ENCODE measurements around the gene PARP9.
"Not testable (repeated sequence)": the region's sequence is repeated elsewhere in the genome, so short reads cannot be mapped to it uniquely, and the experiment has no call there.

The PARP9 gene

DNA sequence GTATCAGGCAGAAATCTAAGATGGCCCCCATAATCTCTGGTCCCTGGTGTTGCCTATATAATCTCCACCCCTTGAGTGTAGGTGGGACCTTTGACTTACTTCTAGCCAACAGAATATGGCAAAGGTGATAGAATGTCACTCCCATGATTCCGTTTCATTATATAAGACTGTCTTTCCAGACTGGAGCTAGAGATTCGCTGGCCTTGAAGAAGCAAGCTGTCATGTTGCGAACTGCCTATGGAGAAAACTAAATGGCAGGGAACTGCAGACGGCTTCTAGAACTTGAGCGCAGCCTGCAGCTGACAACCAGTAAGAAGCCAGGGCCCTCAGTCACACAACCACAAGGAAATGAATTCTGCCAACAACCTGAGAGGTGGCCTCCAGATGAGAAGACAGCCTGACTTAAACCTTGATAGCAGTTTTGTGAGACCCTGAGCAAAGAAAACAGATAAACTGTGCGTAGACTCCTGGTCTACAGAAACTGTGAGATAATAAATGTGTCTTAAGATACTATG lies 47.2 kb downstream of the PARP9 start:
- no peak for DNase-seq

GRCh38 chr3:122515870-122516269 lies 48.2 kb downstream of the PARP9 start:
- DNase-seq: no peak

DNA sequence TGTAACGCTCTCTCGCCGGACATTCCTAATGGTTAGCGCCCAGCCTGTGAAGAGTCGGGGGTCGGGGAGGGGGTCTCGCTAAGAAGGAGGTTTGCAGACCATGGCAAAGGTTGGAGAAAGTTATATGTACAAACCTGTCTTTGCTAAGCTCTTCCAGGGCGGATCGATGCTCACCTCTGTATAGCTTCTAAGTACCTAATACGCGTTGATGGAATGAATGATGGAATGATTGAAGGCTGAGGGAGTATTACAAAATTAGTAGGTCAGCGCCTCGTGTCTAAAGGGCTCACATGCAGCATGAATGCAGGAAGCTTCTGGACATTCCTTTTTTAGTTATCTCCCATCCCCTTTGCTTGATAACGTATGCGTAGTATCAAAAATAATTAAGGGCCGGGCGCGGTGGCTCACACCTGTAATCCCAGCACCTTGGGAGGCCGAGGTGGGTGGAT lies 49.1 kb downstream of the PARP9 start:
- DNase-seq: no peak

DNA sequence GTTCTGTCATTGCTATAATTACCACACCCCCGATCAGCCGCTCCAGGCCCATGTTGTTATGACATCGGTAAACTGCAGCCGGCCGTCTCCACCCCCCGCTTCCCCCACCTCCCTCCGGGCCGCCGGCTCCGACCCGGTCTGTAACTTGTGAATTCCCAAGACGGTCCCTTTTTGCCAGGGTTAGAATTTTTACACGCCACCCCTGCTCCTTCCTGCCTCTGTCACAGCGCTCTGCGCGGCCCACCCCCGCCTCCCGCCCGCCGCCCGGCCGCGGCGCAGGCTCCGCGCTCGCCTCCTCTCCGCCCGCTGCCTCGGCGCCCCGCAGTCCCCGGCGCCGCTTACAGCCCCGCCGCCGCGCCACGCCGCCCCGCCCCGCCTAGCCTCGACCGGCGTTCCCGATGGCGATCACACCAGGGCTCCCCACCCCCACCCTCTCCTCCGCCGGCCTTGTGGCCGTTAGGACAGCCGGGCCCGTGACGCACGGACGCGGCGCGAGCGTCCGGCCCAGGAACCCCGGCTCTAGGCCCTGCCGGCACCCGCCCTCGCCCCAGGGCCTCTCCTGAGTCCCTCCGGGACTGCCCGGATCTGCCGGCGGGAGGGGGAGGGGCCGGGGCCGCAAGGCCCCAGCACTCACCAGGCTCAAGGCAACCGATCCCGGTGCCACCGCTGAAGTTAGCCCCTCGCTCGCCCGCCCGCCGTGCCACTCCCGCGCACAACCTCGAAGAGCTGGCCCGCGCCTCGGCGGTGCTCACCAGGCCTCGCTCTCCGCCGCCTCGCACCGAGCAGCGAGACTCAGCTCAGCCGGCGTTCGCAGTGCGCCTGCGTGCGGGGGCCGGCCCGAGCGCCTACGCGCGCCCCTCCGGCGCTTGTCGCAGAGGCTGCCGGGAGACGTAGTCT lies 49.7 kb downstream of the PARP9 start, which contains the start of gene KPNA1:
TSS of gene KPNA1 (minus strand) at position 817 of the 897 bp plus-strand sequence. CDS start 18,374 bp downstream, outside the sequence.
- peak; percentile 80 for DNase-seq

- no peak for DNase-seq
Observed at GRCh38 chr3:122513386-122514122, 50.5 kb downstream of the PARP9 start.

GRCh38 chr3:122512284-122512683 lies 51.8 kb downstream of the PARP9 start:
- DNase-seq: no peak

DNA sequence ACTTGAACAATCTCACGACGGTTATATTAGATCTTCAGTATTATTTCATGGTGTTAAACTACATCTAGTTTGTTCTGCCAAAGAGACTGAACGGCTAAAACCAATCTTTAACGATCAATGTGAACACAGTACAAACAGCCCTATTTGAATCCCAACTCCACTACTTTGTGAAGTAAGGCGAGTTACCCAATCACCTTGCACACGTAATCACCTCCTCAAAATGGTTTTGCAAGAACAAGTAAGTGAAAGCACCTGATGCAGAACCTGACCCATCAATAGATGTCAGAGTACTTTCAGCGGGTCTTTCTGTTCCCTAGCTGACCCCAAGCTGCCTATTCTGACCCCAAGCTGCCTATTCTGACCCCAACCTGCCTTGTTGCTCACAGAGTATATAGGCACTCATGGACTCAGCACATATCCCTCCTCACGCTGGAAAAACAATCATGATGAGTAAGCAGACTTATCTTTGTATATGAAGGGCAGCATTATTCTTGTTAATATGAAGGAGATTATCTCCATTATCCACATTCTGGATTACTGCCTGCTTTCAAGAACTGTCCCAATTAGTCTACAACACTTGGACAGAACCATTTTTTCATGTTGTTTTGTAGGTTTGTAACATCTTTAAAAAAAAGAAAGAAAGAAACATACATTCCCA lies 53.1 kb downstream of the PARP9 start:
- DNase-seq: no peak

DNA sequence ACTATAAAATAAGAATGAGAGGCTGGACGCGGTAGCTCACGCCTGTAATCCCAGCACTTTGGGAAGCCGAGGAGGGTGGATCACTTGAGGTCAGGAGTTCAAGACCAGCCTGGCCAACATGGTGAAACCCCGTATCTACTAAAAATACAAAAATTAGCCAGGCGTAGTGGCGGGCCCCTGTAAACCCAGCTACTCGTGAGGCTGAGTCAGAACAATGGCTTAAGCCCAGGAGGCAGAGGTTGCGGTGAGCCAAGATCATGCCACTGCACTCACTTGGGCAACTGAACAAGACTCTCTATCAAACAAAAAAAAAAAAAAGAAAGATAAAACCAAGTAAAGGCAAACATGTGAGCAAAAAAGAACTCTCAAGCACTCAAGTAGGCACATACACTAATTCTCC lies 55.2 kb downstream of the PARP9 start:
- not testable (repeated sequence) for DNase-seq

GRCh38 chr3:122508135-122508914 lies 55.8 kb downstream of the PARP9 start:
- no peak for DNase-seq

GRCh38 chr3:122506450-122506849 lies 57.6 kb downstream of the PARP9 start:
- DNase-seq: no peak

DNA sequence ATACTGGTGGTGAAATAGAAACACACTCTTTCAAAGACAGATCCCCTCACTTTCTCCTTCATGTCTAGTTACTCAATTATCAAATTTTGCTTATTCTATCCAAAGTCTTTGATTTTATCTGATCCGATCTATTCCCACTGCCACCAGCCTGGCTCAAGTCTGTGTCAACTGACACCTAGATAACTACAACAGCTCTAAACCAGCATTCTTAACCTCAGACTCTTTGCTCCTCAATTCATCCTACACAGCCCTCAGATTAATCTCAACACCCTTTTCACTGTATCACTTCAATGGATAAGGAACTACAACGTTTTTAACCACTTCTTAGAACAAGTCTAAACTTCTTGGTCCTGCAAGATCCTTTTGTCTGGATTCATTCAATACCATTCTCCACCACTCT lies 58.4 kb downstream of the PARP9 start:
- DNase-seq: no peak

DNA sequence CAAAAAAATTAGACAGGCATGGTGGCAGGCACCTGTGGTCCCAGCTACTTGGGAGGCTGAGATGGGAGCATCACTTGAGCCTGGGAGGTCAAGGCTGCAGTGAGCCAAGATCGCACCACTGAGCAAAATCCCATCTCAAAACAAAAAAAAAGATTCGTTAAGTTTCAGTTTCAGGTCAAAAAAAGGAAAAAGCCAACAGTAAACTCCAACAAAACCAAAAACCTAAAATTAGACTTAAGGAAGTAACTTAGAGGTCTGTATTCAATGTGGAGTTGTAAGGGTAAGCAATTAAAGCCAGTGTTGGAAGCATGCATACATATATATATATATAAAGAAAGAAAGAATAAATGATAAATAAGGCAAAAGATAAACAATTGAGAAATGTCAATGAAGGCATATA lies 61.2 kb downstream of the PARP9 start:
- no peak for DNase-seq

DNA sequence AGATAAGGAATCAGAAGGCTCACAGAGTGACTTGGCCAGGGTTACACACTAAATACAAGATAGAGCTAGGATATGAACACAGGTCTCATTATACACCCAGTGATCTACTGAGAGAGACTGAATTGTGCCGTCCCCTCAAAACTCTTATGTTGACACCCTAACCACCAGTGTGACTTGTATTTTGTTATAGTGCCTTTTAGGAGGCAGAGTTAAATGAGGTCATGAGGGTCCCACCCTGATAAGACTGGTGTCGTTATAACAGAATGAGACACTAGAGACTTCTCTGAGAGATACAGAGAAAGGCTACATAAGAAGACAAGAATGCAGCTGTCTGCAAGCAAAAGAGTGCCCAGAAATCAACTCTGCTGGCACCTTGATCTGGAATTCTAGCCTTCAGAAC lies 62.0 kb downstream of the PARP9 start:
- no peak for DNase-seq

- DNase-seq: not testable (repeated sequence)
Observed at GRCh38 chr3:122500964-122501363, 63.1 kb downstream of the PARP9 start.

DNA sequence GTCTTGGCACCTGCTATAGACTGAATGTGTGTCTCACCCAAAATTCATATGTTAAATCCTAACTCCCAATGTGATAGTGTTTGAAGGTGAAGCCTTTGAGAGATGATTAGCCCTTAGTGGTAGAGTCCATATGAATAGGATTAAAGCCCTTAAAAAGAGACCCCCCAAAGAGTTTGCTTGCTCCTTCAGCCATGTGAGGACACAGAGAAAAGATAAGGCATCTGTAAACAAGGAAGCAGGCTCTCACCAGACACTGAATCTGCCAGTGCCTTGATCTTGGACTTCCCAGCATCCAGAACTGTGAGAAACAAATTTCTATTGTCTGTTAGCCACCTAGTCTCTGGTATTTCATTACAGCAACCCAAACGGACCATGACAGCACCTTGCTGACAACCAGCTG lies 65.9 kb downstream of the PARP9 start:
- no peak for DNase-seq

GRCh38 chr3:122497425-122497824 lies 66.7 kb downstream of the PARP9 start:
- DNase-seq: peak; percentile 26

DNA sequence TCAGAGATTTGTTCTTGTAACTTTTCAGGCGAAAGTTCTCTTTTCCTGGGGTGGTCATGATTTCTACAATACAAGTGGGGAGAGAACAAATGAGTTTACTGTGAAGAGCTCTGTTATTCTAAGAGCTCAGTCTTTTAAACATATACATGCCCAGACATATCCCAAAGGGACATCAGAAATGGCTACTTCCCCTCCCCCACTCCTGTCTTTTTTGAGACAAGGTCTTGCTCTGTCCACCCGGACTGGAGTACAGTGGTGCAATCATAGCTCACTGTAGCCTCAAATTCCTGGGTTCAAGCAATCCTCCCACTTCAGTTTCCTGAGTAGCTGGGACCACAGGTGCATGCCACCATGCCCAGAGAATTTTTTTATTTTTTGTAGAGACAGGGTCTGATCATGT lies 67.6 kb downstream of the PARP9 start:
- no peak for DNase-seq

GRCh38 chr3:122493296-122493695 lies 70.8 kb downstream of the PARP9 start:
- no peak for DNase-seq

- DNase-seq: no peak
Observed at GRCh38 chr3:122488262-122488973, 75.7 kb downstream of the PARP9 start.

GRCh38 chr3:122484985-122485384 lies 79.1 kb downstream of the PARP9 start:
- DNase-seq: peak; percentile 7

GRCh38 chr3:122481390-122481789 lies 82.7 kb downstream of the PARP9 start:
- no peak for DNase-seq
